ENCODE measurements around the gene CRABP2.

DNA sequence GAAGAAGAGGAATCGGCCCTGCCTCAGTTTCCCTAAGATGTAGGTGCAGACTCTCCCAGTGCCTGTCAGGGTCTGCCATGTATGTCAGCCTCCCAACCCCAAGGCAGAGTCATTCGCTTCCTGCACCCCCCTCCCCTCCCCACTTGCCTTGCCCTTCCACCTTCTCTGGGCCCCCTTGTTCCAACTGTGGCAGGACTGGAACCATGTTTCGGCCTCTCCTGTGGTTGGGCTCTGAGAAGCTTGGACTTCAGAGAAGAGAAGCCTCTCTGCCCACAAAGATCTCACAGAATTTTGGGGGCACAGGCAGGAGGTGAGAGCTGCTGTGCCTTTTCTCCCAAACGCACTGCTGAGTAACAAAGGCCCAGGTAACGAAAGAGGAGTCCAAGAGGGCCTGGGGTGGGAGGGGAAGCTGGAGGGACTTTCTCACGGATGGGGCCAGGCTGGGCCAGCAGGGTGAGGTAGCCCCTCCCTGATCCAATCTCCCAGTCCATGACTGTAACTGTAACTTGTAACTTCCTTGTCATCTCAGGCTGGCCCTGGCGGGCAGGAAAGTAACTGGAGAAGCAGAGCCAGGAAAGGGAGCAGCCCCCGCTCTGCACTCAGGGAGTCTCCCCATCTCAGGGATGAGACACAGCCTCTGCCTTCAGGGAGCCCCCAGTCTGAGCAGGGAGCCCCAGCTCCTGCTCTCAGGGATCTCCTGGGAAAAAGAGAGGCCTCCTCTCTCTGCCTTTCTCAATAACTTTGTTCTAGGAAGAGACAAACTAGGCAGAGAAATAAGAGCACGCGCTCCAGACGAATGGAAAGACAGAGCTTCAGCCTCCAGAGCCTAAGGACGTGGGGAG is 11.3 kb downstream of the CRABP2 start:
- TF ChIP-seq CTCF (IDR thresholded peaks at IDR 0.05; ENCODE audit: low read depth, low read length, poor library complexity, severe bottlenecking) = no peak
- TF ChIP-seq EZH2phosphoT487 (IDR thresholded peaks at IDR 0.05; ENCODE audit: borderline replicate concordance, low read length) = no peak

All from DOHH2 (cell line).